NCI-H2227 treated with DMSO at 0.1 percent for 48 hours (cell line): Measurements from ENCODE around the gene SIRT6.
"Not testable (repeated sequence)": the region's sequence is repeated elsewhere in the genome, so short reads cannot be mapped to it uniquely, and the experiment has no call there.

Experiments
- DNase-seq: peaks from one replicate; lab custom pipeline; 2025; lab: John Stamatoyannopoulos, UW

The SIRT6 gene

GRCh38 chr19:4174895-4175668 lies 7.3 kb downstream of the SIRT6 start:
- DNase-seq, result no peak

- DNase-seq, result no peak
Observed at GRCh38 chr19:4174213-4174894, 8.0 kb downstream of the SIRT6 start.

GRCh38 chr19:4173479-4174212 lies 8.7 kb downstream of the SIRT6 start:
- no peak for DNase-seq

- no peak for DNase-seq
Observed at GRCh38 chr19:4172861-4173473, 9.4 kb downstream of the SIRT6 start.

- no peak for DNase-seq
Observed at GRCh38 chr19:4171676-4172075, 10.7 kb downstream of the SIRT6 start.

- DNase-seq, result no peak
Observed at GRCh38 chr19:4164262-4164661, 18.1 kb downstream of the SIRT6 start.

GRCh38 chr19:4161415-4162077 lies 20.8 kb downstream of the SIRT6 start:
- DNase-seq, result no peak

- not testable (repeated sequence) for DNase-seq
Observed at GRCh38 chr19:4157971-4158370, 24.4 kb downstream of the SIRT6 start.

- no peak for DNase-seq
Observed at GRCh38 chr19:4157164-4157563, 25.2 kb downstream of the SIRT6 start.

- no peak for DNase-seq
Observed at GRCh38 chr19:4154571-4155312, 27.6 kb downstream of the SIRT6 start.

- DNase-seq, result no peak
Observed at GRCh38 chr19:4152241-4152998, 29.9 kb downstream of the SIRT6 start.

- DNase-seq, result no peak
Observed at GRCh38 chr19:4151623-4152022, 30.7 kb downstream of the SIRT6 start.

GRCh38 chr19:4149518-4150288 lies 32.7 kb downstream of the SIRT6 start:
- DNase-seq, result no peak

GRCh38 chr19:4144666-4145249 lies 37.6 kb downstream of the SIRT6 start:
- no peak for DNase-seq

GRCh38 chr19:4142916-4143315 lies 39.4 kb downstream of the SIRT6 start:
- DNase-seq, result not testable (repeated sequence)

GRCh38 chr19:4140237-4140711 lies 42.1 kb downstream of the SIRT6 start:
- DNase-seq, result peak; percentile 21

- DNase-seq, result peak; percentile 7
Observed at GRCh38 chr19:4139614-4140236, 42.6 kb downstream of the SIRT6 start.

GRCh38 chr19:4138445-4138844 lies 43.9 kb downstream of the SIRT6 start:
- no peak for DNase-seq

- DNase-seq, result no peak
Observed at GRCh38 chr19:4136680-4137088, 45.7 kb downstream of the SIRT6 start.
